HG03064 (cell line): ENCODE results near the gene RUFY1.
"Not testable (repeated sequence)": the region's sequence is repeated elsewhere in the genome, so short reads cannot be mapped to it uniquely, and the experiment has no call there.

Experiments used
- ATAC-seq: cut with Tn5 transposase; IDR thresholded peaks from one replicate; pipeline ENCODE4 v1.9.1; 2021; ENCODE audit warnings: low read depth; ENCODE audit not compliant: unreplicated experiment

Gene RUFY1

DNA sequence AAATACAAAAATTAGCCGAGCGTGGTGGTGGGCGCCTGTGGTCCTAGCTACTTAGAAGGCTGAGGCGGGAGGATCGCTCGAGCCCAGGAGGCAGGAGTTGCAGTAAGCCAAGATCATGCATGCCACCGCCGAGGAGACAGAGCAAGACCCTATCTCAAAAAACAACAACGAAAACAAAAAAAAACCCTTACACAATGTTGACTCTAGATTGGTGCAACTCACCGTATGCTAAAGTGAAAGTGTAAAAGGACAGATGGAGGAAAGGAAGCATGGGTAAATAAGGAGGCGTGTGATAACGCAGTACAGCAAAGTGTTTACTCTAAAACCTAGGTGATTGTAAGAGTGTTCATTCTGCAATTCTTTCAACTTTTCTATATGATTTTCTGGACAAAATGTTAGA, 15.9 kb upstream of the RUFY1 start:
- ATAC-seq, result no peak

DNA sequence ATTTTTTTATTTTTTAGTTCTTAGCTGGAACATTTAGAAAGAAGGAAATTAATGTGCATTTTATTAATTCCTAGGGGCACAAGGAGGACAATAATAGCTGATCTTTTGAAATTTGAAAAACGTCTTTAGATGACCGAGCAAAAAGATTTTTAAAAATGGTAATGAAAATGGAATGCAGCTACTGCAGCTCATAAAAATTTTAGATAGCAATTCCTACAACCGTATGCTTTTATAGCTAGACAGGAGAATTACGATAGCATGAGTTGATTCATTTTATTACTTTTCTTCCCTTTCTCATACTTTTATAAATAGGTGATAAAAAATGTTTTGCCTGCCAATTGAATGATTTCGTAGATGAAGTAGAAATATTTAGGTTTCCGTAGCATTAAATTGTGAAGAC, 13.7 kb upstream of the RUFY1 start:
- no peak for ATAC-seq

DNA sequence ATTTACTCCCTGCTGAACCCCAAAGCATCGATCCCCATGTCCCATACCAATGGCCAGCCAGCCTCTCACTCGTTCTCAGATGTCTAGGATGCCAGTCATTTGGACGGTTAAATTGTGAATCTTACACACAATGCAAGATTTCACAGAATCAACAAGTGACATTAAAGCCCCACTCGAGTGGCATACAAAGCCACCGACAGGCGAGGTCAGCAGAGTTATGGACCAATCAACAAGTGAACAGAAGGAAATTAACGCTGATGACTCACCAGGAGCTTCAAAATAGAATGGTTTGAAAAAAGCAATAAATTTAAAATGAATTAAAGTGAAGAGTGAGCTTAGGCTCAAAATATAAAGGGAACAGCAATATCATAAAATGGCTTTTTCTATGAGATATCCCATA, 8.2 kb upstream of the RUFY1 start:
- ATAC-seq, result no peak

DNA sequence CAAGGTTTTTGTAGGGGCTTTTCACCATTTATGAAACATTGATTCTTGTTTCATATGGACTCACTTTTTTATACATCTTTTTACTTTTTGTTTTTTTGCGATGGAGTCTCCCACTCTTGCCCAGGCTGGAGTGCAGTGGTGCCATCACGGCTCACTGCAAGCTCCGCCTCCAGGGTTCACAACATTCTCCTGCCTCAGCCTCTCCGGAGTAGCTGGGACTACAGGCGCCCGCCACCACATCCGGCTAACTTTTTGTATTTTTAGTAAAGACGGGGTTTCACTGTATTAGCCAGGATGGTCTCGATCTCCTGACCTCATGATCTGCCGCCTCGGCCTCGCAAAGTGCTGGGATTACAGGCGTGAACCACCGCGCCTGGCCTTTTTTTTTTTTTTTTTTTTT, 7.1 kb upstream of the RUFY1 start:
- not testable (repeated sequence) for ATAC-seq

DNA sequence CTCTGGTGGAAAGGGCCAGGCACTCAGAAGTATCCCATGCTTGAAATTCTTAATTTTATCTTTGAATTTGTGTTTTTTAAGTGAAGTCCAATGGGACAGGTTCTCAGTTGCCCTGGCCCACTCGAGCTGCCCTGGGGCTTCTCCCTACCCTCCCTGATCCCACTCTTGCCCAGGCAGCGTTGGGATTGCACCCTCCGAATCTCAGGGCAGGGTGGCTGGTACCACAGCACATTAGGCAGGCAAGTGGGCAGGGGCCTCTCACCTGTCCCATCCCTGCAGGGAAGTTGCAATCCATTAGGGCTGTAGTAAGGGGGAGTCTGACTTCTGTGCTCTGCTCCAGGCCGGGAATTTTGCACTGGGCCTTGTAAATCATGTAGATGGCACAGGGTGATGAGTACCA, 2.7 kb downstream of the RUFY1 start:
- ATAC-seq, result no peak

DNA sequence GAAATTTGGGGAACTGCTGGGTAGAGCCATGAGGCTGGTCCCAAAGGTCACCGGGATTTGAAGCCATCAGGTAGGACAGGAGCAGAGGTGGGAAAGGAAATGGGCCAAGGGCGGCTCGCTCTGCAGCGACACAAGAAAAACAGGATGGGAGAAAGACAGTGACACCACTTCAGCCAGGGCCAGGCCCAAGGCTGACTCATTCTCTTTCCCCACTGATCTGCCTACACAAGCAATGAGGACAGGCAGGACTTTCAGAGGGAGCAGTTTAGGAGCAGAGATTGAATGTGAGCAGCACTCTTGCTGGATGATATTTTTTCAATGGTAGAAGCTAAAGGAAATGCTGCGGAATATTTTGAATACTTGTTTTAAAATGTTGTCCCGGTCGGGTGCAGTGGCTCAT, 3.5 kb downstream of the RUFY1 start:
- ATAC-seq, result no peak

DNA sequence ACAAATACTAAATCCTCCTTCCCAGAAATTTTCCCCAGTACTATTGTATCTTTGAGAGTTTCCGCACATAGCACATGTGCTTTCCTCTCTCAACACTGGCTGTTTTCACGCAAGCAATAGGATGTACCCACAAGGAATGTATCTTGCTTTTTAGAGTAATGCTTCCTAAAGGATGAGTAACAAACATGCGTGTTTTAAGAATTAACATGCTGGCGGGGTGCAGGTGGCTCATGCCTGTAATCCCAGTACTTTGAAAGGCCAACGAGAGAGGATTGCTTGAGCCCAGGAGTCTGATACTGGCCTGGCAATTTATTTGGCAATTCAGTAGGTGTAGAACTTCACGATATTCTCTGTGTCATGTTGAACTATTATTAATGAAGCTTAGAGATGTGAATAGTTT, 4.6 kb downstream of the RUFY1 start:
- no peak for ATAC-seq

DNA sequence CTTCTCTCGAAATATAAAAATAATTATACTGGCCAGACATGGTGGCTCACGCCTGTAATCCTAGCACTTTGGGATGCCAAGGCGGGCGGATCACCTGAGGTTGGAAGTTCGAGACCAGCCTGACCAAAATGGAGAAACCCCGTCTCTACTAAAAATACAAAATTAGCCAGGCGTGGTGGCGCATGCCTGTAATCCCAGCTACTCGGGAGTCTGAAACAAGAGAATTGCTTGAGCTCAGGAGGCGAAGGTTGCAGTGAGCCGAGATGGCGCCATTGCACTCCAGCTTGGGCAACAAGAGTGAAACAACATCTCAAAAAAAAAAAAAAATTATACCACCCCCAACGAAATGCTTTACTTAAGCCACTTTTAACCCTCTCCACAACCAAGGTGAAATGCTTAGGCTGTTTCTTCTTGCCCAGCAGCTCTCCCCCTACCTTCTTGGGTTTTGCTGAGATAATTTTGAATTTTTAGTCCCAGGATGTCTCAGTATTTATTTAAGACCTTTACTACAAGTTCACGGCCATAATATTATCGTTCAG, 8.0 kb downstream of the RUFY1 start:
- not testable (repeated sequence) for ATAC-seq

DNA sequence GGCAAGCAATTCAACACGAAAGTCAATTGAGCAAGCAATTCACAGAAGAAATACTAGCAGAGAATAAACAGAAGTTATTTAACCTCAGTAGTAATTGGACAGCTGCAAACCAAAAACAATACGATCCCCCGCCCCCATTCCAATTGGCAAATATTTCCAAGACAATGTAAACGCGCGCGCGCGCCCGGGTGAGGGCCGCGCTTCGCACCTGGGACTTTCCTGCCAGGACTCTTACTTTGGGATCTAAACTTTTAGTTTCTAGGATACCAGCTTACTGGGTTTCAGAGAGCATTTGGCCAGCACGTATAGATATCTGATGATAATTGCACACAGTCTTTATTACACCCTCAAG, 8.6 kb downstream of the RUFY1 start:
- no peak for ATAC-seq

DNA sequence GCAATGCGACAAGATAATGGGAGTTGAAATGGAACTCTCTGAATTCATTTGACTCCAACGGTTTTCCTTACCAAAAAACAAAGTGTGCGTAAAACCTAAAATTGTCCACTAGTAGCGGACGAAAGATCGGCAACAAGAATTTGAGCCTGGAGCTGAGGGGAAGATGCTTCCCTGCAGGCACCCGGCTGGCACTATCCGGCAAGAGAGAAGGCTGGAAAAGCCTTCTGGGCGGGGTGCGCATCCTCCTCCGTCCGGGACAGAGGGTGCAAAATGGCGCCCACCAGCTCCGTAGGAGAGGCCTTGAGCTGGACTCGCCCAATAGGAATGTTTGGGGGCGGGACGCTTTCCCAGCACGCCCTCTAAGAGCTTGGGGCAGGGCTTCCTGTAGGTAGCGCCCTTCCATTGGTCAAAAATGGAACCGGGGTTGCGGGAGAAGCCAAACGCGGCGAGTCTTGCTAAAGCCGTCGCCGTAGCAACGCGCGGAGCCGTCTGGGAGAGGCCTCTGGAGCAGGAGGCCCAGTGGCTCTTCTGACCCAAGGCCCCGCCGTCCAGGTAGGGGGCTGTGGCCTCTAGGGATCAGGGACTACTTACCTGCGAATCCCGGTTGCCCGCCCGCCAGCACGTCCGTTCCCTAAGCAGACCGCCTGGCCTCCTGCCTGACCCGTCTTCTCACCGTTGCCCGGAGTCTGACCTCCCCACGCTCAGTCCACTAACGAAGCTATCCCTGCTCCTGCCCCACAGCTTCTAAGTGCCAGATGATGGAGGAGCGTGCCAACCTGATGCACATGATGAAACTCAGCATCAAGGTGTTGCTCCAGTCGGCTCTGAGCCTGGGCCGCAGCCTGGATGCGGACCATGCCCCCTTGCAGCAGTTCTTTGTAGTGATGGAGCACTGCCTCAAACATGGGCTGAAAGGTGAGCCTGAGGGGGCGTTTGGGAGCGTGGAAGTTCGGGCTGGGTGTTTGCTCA, 9.2 kb downstream of the RUFY1 start:
- ATAC-seq, result peak; percentile 96

DNA sequence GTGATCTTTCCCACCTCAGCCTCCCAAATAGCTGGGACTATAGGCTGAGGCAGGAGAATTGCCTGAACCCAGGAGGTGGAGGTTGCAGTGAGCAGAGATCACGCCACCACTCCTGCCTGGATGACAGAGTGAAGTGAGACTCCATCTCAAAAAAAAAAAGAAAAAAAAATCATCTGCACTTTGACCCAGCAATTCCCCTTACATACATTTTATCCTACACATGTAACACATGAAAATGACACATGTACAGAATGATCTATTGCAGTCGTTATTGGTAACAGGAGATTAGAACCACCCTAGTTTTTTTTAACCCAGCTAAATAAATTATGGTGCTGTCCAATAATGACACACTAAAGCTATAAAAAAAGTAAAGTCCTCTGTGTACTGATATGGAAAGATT, 14.2 kb downstream of the RUFY1 start:
- no peak for ATAC-seq

DNA sequence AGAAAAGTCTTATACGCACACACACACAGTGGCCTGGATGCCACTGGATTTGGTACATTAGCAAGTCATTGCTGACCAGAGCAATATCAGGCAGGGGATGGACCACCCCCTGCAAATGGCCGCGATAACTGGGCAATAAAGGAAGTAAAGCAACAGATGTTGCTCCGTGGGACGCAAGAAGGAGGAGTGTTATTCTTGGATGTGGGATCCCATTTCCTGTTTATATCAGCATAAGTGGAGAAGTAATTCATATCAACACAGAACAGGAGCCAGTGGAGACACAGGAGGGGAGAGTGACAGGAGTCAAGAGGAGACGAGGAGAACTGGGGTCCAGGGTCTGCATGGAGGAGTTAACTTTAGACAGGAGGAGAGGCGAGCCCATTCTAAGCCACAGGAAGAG, 18.4 kb downstream of the RUFY1 start:
- ATAC-seq, result no peak

DNA sequence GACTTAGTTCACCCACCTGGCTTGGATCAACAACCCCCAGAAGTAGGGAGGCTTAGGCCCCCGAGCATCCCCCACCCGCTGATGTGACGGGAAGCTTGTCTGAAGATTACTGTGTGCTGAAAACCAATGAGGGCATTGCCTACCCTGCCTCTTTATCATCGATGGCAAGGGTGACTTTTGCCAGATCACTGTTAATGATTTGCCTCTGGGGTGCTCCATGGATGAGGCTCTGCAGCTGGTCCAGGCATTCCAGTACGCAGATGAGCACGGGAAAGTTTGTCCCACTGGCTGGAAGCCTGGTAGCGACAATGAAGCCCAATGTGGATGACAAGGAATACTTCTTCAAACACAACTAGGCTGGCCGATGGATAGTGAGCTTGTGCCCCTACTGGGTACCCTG, 22.0 kb downstream of the RUFY1 start:
- no peak for ATAC-seq

DNA sequence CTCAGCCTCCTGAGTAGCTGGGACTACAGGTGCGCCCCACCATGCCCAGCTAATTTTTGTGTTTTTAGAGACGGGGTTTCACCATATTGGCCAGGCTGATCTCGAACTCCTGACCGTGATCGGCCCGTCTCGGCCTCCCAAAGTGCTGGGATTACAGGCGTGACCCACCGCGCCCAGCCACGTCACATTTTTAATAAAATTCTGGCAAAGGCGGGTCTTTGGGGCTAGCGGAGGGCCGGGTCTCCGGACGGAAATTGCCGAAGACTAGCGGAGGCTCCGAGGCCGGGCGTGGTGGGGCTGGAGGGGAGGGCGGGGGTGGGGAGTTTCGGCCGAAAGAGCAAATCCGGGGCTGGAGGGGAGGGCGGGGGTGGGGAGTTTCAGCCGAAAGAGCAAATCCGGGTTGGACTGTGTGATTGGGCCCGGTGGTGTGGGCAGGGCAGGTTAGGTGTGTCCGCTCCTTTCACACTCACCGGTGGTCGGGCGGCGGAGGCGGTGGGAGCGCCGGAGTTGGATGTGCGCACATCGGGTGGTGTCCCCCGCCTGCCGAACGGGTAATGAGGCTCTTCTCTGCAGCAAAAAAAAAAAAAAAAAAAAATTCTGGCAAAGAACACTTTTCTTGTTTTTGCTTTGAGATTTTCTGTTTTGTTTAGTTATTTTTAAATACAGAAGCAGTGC, 27.1 kb downstream of the RUFY1 start:
- ATAC-seq, result no peak

DNA sequence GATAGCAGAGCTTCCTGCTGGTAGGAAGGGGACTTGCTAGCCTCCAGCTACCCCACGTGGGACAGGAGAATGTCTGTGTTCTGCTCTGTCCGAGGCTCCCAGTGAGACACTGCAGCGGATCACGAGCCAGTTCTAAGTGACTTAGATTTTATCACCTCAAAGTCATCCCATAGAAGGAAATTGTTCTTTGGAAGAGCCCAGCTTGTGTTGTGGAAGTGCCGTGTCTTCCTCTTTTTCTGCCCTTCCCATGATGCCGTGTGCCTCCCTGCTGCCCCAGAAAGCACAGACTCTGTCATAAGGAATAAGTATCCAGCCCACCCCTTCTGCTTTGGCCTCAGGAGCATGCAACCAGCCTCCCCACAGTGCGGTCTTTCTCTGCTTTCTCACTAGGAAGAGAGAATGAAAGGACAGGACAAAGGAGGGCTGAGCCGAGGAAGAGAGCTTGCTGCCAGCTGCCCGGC, 35.6 kb downstream of the RUFY1 start:
- no peak for ATAC-seq

DNA sequence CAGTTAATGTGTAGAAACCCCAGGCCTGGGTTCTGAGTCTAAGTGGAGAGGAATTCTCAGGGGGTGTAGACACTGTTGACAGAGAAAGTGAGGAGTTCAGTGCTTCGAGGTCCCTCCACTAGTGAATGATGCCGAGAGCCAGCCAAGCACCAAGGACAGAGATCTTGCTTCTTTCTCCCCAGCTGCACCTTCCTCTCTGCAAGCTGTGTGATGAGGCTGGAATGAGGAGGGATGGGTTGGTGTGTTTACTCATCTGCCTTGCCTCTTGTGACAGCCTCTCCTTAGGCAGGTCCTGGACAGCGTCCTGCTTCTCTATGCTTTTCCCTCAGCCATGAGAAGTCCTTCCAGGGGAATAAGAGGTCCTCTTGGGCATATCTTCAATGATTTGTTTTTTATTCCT, 37.8 kb downstream of the RUFY1 start:
- ATAC-seq, result no peak

DNA sequence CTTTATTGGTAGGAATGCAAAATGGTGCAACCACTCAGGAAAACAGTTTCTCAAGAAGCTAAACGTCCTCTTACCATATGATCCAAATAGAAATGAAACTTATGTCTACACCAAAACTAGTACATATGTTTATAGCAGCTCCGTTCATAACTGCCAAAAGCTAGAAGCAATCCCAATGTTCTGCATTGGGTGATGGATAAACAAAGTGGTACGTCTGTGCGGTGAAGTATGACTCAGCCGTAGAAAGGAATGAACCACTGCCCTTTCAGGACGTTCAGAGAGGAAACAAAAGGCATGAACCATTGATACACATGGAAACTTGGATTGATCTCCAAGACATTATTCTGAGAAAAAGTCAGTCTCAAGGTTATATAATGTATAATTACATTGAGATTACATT, 45.6 kb downstream of the RUFY1 start:
- ATAC-seq, result no peak

DNA sequence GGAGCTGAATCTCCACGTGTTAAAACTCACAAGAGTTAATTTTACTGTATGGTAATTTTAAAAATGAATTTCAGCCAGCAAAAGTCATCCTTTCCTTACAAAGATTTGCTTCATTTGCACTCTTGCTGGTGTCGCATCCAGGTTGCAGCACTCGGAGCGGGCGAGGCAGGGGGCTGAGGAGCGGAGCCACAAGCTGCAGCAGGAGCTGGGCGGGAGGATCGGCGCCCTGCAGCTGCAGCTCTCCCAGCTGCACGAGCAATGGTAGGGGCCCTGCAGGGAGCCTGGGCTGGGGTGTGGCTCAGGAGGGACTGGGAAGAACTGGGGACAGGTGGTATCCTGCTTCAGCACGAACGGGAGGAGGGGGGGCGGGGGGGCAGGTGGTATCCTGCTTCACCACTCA, 46.1 kb downstream of the RUFY1 start:
- ATAC-seq, result no peak

DNA sequence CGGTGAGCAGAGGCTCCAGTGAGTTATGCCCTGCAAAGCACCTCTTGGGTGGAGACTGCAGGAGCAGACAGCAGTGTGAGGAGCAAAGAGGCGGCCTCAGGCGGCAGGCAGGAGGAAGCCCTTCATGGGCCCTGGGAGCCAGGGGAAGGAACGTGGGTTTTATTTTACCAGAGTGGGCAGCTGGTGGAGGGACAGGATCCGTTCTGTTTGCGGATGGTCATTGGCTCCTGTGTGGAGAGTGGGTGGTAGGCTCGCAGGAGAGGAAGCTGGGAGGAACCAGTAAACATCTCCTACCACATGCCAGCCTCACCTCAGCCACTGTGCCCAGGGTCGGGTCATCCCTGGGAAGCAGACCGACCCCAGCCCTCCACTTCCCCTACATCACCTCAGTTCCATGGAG, 48.7 kb downstream of the RUFY1 start:
- no peak for ATAC-seq

DNA sequence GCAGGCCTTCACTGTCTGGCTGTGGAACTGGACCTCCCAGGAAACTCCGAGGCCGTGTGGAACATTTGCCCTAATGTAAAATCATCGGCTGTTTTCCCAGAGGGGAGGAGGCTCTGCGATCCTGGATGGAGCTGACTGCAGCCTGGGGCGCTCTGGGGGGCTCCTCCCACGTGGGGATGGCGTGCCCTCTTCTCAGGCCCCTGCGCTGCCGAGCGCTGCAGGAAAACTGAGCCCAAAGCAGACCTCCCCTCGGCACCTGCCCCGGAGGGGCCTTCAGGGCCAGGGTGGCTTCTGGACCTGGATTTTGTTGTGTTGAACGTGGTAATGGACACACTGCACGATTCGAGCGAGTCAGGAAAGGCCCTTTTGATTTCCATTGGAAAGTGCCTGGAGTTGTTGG, 49.2 kb downstream of the RUFY1 start:
- no peak for ATAC-seq

DNA sequence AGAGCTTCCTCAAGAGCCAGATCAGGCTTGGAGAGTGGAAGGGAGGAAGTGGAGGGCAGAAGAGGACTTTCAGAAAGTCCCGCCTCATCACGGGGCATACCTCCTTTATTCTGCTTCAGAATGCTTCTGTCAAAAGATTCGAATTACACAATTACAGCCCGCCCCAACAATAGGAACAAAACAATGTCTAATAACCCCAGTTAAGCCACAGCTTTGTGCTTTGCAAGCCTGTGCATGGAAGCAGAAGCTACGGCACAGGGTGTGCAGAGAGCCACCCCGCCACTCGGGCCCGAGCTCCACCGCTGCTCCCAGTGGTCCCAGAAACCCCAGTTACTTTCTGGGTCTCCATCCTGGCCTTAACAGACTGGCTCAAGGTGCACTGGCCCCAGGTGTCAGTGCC, 49.6 kb downstream of the RUFY1 start:
- no peak for ATAC-seq
